Stimulated activated CD4-positive, alpha-beta T cell treated with anti-CD3 and anti-CD28 coated beads, Interleukin-4, amount 100 ng/mL, for 1 hour (primary cell): Measurements from ENCODE around the gene NEO1.
A peak's percentile ranks its signal among the peaks of the same experiment; 100 is the strongest.

Source experiments
- DNase-seq: peaks from one replicate; pipeline ENCODE4 v3.0.0-alpha.2; 2020

Gene NEO1

DNA sequence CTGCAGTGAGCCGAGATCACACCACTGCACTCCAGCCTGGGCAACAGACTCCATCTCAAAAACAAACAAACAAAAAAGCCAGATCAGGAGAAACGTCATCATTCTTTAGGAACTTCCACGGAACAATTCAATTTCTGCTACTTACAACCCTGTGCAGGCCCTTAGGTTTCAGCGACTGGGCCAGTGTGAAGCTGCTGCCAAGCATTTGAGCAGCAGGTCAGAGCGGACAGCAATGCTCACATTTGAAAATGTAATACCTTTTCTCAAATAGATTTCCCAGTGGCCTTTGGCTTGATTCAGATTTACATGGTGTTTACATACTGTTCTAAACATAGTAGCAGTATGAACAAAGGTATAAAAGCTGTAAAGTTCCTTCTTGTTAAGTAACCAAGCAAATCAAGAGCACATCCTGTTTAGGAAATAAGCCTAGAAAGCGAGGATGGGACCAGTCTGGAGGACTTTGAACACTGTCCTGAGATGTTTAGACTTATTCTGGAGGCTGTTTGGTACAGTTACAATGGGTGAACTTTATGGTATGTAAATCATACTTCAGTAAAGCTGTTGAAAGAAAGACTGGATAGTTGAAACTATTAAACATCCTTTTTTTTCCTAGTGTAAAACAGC, 175.3 kb downstream of the NEO1 start:
- no peak for DNase-seq

DNA sequence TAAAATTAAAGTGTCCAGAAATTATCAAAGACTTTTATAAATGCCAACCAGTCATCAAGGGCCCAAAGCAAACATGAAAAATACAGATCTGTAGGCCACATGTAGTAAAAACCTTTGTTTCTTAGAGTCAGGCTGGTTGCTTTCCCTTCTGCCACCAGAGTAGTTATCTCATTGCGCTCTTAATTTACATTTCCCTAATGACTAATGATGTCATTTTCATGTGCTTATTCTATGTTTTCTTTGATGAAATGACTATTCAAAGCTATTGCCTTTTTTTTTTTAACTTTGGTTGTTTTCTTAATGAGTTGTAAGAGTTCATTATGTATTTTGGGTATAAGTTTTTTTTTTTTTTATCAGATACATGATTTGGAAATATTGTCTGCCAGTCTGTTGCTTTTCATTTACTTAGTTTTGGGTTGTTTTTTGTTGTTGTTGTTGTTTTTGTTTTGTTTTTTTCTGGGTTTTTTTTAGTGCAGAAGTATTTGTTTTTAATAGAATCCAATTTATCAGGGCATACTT, 175.9 kb downstream of the NEO1 start:
- no peak for DNase-seq

DNA sequence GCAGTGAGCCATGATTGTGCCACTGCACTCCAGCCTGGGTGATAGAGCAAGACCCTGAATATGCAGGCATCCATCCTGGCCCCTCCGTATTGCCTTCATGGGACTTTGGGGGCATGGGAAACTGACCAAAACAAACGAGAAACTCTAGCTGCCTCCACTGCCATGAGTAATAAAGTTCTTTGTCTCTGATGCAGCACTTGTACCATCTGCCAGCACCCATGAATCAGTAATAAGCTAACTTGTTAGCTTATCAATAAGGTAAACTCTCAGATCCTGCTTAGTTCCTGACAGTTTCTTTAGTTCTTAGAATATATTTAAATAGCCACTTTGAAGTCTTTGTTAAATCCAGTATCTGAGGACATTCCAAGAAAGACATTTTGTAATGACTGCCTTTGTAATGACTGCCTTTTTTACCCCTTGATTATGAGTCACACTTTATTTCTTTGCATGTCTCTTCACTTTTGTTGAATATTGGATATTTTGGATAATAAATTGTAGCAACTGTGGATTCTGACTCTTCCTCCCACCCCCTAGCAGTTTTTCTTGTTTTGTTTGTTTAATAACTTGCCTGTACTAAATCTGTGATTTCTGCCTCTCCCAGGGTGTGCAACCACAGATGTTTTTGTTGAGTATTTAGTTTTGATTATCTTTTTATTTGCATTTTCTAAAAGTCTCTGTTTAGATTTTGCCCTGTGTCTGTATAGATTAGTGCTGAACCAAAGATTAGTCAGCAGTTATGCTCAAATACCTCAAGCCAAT, 179.6 kb downstream of the NEO1 start:
- DNase-seq: no peak

DNA sequence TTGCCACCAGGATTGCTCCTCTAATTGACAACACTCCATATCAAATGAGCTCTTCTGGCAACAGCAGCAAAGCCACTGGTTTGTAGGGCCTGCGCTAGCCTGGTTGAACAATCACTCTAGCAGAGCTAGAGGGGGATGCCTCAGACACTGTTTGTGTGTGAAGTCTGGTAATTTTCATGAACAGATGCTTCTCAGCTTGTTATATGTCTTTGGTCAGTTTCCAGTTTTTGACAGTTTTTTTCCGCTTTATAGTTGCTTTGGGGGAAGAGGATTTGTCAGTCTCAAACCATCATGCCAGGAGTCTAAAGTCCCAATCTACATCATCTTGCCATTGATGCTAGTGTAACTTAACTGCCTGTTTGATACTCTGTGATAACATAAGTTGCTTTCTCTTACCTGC, 180.5 kb downstream of the NEO1 start:
- no peak for DNase-seq

DNA sequence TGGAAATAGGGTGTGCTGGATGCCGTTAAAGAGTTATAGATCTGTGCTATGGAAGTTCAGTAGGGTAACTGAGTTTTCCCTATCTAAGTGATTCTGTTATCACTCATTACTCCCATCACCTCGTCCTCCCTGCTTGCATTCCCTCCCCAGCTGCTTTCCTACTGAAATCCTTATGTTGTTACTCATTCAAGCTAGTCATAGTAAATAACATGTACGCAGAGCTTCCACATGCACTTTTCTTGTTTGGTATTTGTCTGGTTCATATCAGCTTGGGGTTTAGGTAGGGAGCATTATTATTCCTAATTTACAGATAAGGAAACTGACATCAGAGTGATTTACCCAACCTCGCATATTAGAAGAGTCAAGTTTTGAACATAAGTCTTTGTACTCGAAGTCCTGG, 181.4 kb downstream of the NEO1 start:
- DNase-seq: no peak

DNA sequence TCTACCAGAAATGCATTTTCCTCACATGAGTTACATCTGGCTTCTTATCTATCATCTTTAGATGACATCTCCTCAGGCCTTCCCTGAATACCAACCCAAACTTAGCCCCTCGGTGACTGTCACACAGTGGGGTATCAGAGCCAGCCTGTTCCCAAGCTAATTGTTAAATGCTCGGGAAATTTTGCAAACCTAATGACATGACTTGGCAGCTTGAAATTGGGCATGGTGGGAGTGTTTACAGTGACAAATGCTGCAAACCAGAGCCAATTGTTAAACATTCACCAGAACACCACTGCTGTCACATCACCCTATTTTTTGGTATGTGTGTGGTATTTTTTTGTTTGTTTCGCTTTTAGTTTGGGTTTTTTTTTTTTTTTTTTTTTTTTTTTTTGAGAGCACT, 185.6 kb downstream of the NEO1 start:
- no peak for DNase-seq

DNA sequence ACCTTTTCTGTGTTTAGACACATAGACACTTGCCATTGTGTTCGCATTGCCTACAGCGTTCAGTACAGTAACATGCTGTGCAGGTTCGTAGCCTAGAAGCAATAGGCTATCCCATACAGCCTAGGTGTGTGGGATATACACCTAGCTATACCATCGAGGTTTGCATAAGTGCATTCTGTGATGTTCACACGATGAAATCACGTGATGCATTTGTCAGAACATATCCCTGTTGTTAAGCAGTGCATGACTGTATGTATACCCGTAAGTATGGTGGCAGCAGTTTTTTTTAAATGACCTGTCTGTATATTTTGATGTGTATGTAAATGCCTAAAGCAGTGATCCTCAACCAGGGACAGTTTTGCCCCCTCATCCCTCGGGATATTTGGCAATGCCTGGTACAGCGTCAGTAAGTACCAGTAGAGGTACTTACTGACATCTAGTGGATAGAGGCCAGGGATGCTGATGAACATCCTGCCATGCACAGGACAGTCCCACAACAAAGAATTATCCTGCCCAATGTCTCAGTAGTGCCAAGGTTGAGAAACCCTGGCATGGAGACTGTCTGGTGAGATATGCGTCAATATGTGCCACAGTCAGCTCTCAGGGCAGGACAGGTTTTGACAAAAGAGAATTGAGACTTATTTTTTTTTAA, 187.4 kb downstream of the NEO1 start:
- DNase-seq: no peak

DNA sequence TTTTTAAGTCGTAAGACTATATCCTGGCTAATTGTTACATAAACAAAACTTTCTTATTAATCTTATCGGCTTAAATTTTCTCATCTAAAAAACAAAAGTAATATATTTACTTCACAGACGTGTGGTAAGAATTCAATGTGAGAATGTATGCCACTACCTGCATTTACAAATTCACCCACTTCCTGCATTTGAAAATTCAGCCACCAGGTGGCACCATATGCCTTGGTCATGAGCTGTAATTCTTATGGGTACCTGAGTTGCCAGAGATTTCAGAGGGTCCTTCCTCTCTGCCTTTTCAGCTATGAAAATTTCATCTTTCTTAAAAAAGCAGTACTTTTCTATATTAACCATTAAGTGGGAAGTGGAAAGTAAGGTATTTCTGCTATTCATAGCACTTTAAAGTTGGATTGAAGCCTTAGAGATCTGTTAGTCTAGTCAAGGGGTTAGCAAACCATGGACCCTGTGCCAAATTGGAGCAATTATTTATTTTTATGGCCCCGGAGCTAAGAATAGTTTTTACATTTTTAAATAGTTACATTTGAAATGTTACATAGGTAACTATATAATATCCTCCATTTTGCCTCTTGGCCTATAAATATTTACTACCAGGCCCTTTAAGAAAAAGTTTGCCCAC, 188.7 kb downstream of the NEO1 start:
- DNase-seq: peak; percentile 69

DNA sequence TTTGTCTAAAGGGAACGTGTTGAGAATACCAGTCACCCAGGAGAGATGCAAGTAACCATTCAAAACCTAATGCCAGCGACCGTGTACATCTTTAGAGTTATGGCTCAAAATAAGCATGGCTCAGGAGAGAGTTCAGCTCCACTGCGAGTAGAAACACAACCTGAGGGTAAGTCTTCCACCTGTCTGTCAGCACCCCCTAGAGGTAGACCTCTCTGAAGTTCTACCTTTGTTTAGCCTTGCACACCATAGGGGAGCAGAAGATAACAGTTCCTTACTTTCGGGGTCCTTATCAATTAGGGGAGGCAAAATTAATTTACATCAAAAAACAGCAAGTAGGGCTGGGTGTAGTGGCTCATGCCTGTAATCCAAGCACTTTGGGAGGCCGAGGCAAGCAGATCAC, 192.1 kb downstream of the NEO1 start:
- no peak for DNase-seq

DNA sequence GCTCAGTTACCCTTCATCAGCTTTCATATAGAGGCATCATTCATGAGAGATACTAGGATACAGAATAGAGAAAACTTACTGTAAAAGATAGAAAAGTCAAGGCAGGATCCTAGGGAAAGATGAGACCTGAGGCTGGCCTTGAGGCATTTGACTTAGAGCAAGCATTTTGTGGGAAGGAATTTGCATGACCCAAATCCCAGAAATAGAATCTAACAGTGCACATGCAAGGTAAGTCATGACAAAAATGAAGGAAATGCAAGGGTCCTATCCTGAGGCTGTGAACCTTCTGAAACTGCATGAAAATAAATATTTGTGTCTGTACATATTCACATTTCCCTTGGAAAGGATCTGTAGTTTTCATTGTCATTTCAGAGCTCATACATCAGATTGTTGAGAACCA, 194.2 kb downstream of the NEO1 start:
- no peak for DNase-seq

DNA sequence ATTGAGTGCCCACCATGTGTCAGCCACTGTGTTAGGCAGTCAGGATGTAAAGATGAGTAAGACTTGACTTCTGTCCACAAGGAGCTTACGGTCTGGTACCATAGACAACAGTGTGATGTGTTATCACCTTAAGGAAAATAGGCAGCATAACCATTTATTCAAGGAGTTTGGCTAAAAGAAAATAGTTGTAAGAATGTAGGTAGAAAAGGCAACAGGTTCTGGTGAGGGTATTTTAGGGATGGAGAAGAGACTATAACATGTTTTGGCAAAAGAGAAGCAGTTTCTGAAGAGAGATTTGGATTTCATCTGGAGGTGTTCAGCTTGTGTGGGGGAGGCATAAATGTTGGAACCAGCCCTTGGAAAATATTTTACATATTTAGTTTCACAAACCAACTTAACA, 194.6 kb downstream of the NEO1 start:
- no peak for DNase-seq

DNA sequence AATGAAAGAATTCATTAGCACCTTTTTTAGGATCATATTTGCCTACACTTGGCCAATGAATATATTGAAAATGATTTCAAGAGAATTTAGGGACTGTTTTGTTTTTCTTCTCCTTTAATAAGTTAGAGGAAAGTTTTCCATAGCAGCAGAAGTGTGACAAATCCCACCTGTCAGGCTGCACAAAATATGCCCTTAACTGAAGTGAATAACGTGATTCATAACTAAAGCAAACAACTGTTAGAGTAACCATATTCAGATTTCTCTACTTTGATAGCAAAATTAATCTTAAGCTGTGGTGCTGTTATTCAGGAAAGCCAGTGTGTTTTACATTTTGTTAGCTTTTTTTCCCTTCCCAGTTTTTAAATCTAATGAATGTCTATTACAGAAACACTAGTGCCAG, 195.1 kb downstream of the NEO1 start:
- DNase-seq: no peak

DNA sequence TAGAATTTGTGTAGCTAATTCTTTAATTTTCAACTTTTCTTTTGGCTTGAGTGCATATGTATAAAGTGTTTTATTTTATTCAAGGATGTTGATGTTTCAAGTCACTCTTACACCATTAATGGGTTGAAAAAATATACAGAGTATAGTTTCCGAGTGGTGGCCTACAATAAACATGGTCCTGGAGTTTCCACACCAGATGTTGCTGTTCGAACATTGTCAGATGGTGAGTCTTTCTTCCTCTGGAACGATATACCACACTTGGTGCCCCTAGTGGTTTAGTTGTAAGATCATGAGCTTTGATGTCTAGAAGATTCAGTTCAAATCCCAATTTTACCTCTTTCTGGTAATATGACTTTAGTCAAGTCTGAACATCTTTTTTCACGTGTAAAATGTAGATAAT, 197.2 kb downstream of the NEO1 start:
- no peak for DNase-seq

DNA sequence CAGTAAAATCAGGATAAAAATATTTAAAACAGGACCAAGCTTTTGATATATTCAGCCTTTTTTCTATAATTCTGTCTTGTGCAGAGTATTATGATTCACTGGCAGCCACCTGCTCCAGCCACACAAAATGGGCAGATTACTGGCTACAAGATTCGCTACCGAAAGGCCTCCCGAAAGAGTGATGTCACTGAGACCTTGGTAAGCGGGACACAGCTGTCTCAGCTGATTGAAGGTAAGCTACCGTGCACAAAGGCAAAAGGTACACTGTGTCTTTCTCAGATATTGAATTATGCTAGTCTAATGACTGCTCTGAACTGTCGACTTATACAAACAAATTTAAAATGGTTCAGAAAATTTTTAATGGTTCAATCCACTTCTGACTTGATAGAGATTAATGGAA, 202.3 kb downstream of the NEO1 start:
- DNase-seq: no peak

DNA sequence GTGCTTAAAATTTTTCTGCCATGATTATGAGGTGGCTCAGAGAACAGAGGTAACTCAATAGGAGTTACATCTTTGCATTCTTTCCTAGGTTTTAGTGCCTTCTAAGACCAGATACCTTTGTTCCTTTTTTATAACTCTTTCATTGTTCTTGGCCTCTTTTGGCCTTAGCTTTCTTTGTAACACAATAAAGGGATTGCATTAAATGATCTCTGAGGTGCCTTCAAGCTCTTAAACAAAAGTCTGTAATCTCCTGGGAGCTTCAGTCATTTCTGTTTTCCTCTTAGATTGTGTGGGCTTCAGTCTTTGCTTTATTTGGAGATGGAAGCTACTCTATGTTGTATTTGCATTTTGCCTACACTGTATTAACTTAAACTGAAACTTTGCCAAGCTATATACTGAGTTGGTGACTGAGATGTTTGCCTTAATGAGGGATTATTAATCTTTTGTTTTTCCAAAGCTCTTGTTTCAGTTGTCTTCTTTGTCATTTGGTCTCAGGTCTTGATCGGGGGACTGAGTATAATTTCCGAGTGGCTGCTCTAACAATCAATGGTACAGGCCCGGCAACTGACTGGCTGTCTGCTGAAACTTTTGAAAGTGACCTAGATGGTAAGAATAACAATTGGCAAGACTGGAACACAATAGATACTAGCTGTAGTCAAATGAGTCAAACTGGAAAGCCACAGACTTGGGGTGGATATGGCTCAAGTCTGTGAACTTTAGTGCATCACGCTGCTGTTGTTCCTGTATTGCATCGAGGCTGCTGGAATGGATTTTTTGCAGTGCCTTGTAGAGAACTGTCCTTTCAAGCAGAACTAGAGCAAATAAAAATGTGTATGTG, 206.2 kb downstream of the NEO1 start:
- DNase-seq: no peak

DNA sequence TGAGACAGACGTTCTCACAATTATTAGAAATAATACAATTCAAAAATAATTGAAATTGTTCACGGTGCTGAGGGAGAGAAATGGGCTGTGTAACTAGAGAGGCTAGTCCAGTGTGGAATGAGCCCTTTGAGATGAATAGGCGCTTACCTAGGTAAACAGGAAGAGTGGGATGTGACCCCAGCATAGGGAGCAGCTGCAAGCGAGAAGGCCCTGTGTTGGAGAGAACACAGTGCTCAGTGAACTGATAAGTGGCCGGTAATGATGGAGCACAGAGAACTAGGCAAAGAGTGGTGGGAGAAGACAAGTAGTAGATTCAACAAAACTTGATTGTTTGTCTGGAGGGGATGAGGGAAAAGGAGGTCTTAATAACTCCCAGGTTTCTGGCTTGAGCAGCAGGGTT, 212.6 kb downstream of the NEO1 start:
- DNase-seq: no peak

DNA sequence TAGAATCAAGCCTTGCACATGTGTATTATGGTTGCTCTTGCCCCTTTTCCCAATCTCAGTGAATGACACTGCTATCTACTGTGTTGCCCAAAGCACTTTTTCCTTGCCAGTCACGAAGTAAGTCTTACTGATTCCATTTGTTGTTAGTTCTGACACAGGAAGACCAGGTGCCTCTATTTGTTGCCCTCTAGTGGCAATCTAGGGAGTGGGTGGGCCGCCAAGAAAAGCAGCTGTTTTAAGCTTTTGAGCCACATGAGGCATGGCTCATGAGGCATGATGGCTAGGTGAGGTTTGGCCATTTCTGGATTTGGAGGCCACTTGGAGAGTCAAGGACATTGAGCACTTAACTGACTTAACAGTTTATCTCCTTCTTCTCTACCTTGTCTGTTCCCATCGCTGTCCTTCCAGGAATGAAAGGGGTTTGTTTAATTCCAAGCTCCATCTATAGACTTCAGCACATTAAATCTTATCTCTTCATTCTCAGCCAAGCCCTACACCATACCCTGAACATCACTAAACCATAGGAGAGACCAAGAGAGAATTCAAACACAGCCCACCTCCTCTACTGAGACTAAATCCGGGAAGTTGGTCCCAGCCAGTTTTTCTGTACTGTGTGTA, 213.4 kb downstream of the NEO1 start:
- peak; percentile 43 for DNase-seq

DNA sequence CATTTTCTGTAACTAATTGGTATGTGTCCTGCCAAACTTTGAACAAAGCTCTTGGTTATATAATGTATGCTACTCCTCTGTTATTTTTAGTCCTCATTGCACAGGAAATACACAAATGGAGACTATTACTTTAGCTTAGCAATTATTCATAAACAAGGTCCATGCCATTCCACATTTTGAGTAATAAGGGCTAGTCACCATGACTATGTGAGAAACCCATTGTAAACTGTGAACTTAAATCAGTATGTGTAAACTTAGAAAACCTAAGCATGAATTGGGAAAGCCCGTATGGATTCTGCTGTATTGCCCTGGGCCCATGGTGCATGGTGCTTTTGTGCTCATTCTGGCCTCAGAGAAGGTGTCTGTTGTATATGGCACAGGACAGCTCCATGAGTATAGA, 216.2 kb downstream of the NEO1 start:
- DNase-seq: no peak

DNA sequence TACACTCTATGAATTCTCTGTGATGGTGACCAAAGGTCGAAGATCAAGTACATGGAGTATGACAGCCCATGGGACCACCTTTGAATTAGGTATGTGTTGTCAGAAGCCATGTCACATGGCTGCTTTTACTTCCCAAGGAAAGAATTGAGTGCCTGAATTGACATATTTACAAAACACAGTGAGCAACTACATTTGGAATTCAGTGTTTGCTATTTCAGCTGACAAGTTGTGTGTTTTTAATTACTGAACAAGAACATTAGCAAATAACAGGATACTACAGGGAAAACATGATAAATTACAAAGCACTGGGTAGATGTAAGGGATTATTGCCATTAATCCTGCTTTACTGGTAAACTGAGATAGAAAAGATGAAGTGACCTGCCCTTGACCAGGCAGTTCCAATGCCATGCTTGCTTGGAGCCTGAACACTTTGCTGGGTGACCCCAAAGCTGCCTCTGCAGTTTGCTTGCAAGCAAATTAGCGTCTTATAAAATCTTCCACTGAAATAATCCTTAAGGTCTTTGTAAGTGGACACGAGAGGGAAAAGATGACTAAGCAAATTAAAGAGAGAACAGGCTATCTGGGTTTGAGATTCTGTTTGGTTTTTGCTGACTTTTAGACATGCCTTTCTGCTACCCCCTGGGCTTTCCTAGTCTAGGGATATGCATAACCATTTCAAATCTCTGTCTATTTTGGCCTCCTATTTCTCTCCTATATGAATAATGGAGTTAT, 218.3 kb downstream of the NEO1 start:
- DNase-seq: no peak

DNA sequence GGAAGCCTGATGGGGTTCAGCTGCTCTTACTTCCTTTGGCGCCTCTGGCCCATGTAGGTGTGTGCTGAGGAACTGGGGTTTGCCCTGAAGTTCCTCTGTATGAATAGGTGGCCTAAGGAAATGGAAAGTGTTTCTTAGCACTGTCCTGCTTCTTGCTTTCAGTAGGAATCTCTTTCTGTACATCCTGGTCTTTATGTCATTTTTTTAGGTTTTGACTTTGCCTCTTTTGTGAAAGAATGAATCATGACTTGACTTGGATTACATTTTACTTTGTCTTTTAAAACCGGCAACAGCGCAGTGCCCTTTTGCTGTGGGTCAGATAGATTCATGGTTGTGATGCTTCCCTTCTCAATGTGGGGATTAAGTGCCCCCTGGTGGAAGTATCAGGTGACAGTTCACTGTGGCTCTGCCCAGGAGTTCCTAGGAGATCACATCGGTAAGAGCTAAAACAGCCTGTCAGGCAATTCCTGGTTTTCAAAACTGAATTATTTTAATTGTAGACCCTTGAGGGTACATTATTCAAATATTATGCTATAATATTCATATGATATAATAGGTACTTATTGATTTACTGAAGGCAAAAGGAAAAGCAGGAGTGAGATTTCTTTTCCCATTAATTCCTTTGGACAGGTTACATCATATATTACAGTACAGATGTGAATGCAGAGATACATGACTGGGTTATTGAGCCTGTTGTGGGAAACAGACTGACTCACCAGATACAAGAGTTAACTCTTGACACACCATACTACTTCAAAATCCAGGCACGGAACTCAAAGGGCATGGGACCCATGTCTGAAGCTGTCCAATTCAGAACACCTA, 221.1 kb downstream of the NEO1 start:
- DNase-seq: peak; percentile 11

DNA sequence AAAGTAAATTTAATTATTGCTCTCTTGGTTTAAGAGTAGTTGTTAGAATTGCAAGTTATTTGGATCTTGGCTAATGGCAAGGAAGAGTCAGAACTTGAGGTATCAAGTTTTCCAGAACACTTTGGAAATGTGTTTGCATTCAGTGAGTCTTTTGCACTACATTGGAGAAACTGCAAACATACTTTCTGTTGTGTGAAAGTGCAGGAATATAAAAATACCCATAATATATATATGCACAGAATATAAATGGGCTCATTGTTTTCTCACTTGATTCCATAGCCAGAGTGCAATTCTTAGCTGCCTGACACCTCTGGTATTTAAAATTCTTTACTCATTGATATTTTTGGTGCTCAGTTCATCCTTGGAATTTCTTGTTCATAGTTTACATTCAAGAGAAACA, 223.6 kb downstream of the NEO1 start:
- no peak for DNase-seq
